Fibroblast of villous mesenchyme (primary cell): ENCODE data around the gene CGAS. TPM values are rescaled to one million over a fixed set of nuclear protein-coding genes. Genes with fewer than 3 reads are reported as not detected.

Experiments used
- DNase-seq: peaks from one replicate; pipeline ENCODE4 v3.0.0-alpha.2; 2010; ENCODE audit warnings: low read depth
- H3K4me3 ChIP-seq: 2 replicates; pipeline ENCODE4 v1.5.1; 2011; ENCODE audit warnings: low read depth, mild to moderate bottlenecking, low read length
- CTCF ChIP-seq: IDR thresholded peaks from 2 replicates; pipeline ENCODE4 v1.5.1; 2012; ENCODE audit warnings: low read depth, mild to moderate bottlenecking, low read length; ENCODE audit not compliant: insufficient read depth
- total RNA-seq: library from RNA; depleted of rRNA; stranded (reverse); fragments of >200 nt; gene quantifications from 2 replicates; pipeline ENCODE4 v1.2.3, GENCODE V29; 2012

The CGAS gene
- 6.9 and 8.7 TPM in 2 replicates for total RNA-seq

GRCh38 chr6:73452107-73452461 lies at the start of gene CGAS:
TSS of gene CGAS (minus strand) at chr6:73452297. CDS start at chr6:73452181, 116 bp downstream.
- DNase-seq: peak; percentile 72
- peak within 1 kb of the TSS; percentile 76 for H3K4me3 ChIP-seq

GRCh38 chr6:73497915-73498314 lies 45.8 kb upstream of the CGAS start:
- DNase-seq: no peak
- no peak for TF ChIP-seq CTCF
- no peak overlapping the region for H3K4me3 ChIP-seq

More at GRCh38 chr6:73452107-73452461, at the start of gene CGAS:
- no peak for TF ChIP-seq CTCF

- no peak for DNase-seq
- no peak overlapping the region for H3K4me3 ChIP-seq
- no peak for TF ChIP-seq CTCF
Measured at GRCh38 chr6:73491377-73491776, 39.3 kb upstream of the CGAS start.

GRCh38 chr6:73487473-73487872 lies 35.4 kb upstream of the CGAS start:
- no peak overlapping the region for H3K4me3 ChIP-seq
- no peak for TF ChIP-seq CTCF
- no peak for DNase-seq

GRCh38 chr6:73484438-73484837 lies 32.3 kb upstream of the CGAS start:
- no peak for DNase-seq
- no peak overlapping the region for H3K4me3 ChIP-seq
- no peak for TF ChIP-seq CTCF

- H3K4me3 ChIP-seq: no peak overlapping the region
- no peak for TF ChIP-seq CTCF
- no peak for DNase-seq
Measured at GRCh38 chr6:73481969-73482368, 29.9 kb upstream of the CGAS start.

GRCh38 chr6:73477407-73477806 lies 25.3 kb upstream of the CGAS start:
- DNase-seq: no peak
- no peak for TF ChIP-seq CTCF
- no peak overlapping the region for H3K4me3 ChIP-seq
